GM20000 (cell line): ENCODE results near the gene CLIP3.
"Not testable (repeated sequence)": the region's sequence is repeated elsewhere in the genome, so short reads cannot be mapped to it uniquely, and the experiment has no call there.

Source experiments
- DNase-seq: peaks from one replicate; pipeline ENCODE4 v3.0.0; 2012; ENCODE audit warnings: low spot score
- TF ChIP-seq, protein P1 (sequence below): IDR thresholded peaks from 2 replicates; pipeline ENCODE4 v1.5.1; 2012; ENCODE audit warnings: mild to moderate bottlenecking, control low read depth; ENCODE audit errors: extremely low read depth, missing control alignments

The CLIP3 gene

DNA sequence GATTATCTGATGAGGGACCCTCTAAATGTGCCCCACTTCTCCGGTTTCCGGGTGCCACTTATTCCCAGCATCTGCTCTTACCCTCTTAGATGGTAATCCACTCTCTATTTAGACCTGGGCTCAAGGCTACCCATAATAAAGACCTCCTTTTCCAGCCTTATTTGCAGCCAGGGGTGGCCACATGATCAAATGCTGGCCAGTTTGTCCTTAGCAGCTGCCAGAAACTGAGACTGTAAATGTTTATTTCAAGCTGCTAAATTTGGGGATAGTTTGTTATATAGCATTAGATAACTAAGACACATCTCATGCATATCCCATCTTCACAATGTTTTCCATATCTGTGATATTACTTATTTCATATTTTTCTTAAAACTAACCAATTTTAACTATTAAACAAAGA is 11.3 kb upstream of the CLIP3 start:
- DNase-seq = no peak
- TF ChIP-seq, protein P1, sequence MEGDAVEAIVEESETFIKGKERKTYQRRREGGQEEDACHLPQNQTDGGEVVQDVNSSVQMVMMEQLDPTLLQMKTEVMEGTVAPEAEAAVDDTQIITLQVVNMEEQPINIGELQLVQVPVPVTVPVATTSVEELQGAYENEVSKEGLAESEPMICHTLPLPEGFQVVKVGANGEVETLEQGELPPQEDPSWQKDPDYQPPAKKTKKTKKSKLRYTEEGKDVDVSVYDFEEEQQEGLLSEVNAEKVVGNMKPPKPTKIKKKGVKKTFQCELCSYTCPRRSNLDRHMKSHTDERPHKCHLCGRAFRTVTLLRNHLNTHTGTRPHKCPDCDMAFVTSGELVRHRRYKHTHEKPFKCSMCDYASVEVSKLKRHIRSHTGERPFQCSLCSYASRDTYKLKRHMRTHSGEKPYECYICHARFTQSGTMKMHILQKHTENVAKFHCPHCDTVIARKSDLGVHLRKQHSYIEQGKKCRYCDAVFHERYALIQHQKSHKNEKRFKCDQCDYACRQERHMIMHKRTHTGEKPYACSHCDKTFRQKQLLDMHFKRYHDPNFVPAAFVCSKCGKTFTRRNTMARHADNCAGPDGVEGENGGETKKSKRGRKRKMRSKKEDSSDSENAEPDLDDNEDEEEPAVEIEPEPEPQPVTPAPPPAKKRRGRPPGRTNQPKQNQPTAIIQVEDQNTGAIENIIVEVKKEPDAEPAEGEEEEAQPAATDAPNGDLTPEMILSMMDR = no peak

- no peak for DNase-seq
- TF ChIP-seq, protein P1 = no peak
Measured at GRCh38 chr19:36041831-36042230, 9.2 kb upstream of the CLIP3 start.

DNA sequence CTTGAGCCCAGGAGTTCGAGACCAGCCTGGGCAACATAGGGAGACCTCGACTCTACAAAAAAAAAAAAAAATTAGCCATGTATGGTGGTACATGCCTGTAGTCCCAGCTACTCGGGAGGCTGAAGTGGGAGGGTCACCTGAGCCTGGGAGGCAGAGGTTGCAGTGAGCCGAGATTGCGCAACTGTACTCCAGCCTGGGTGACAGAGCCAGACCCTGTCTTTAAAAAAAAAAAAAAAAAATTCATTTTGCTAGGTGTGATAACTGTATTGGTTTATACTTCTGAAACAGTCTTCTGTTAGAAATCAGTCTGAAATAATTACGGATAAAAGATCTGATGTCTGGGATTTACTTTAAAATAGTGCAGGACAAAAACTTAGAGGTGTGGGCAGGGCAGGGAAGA is 8.4 kb upstream of the CLIP3 start:
- not testable (repeated sequence) for DNase-seq

- TF ChIP-seq, protein P1 = no peak
- no peak for DNase-seq
Measured at GRCh38 chr19:36040495-36040894, 7.8 kb upstream of the CLIP3 start.

DNA sequence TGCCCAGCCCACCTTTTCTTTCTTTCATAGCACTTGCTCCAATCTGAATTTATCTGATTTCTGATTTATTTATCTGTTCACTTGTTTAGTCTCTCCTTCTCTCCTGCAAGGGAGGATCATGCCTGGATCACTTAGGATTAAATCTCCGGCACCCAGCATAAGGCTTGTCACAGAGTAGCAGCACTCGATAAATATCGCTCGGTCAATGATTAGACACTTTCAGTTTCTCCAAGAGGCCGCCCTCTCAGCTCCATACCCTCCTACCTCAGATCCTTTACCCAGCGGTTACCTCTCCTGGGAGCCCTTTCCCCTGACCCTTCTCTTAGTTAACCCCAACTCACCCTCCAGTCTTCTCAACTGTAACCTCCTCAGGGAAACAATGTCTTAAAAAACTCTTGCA is 1.4 kb downstream of the CLIP3 start:
- TF ChIP-seq, protein P1 = no peak
- no peak for DNase-seq

- TF ChIP-seq, protein P1 = no peak
- DNase-seq = no peak
Measured at GRCh38 chr19:36030264-36031148, 2.2 kb downstream of the CLIP3 start.

- no peak for DNase-seq
- TF ChIP-seq, protein P1 = no peak
Measured at GRCh38 chr19:36028313-36029041, 4.2 kb downstream of the CLIP3 start.
